DMS114 treated with DMSO at 0.1 percent for 48 hours (cell line): ENCODE data around the gene RHOBTB1.
"Not testable (repeated sequence)": the region's sequence is repeated elsewhere in the genome, so short reads cannot be mapped to it uniquely, and the experiment has no call there.

Experiments
- DNase-seq: peaks from one replicate; lab custom pipeline; 2025; ENCODE audit not compliant: unreplicated experiment; lab: John Stamatoyannopoulos, UW

Gene RHOBTB1

GRCh38 chr10:60869652-60870415 is 74.2 kb downstream of the RHOBTB1 start:
- DNase-seq: no peak

- DNase-seq: no peak
Measured at GRCh38 chr10:60868946-60869345, 75.0 kb downstream of the RHOBTB1 start.

GRCh38 chr10:60865198-60865783 is 78.7 kb downstream of the RHOBTB1 start:
- no peak for DNase-seq

- no peak for DNase-seq
Measured at GRCh38 chr10:60863796-60864195, 80.2 kb downstream of the RHOBTB1 start.

GRCh38 chr10:60862517-60862916 is 81.5 kb downstream of the RHOBTB1 start:
- no peak for DNase-seq

- DNase-seq: no peak
Measured at GRCh38 chr10:60856405-60856804, 87.6 kb downstream of the RHOBTB1 start.

- no peak for DNase-seq
Measured at GRCh38 chr10:60853637-60854036, 90.3 kb downstream of the RHOBTB1 start.

GRCh38 chr10:60853107-60853506 is 90.9 kb downstream of the RHOBTB1 start:
- no peak for DNase-seq

GRCh38 chr10:60849740-60850139 is 94.2 kb downstream of the RHOBTB1 start:
- DNase-seq: no peak

GRCh38 chr10:60849217-60849616 is 94.8 kb downstream of the RHOBTB1 start:
- DNase-seq: no peak

- DNase-seq: no peak
Measured at GRCh38 chr10:60848680-60849079, 95.3 kb downstream of the RHOBTB1 start.

- DNase-seq: no peak
Measured at GRCh38 chr10:60848126-60848525, 95.9 kb downstream of the RHOBTB1 start.

- no peak for DNase-seq
Measured at GRCh38 chr10:60846173-60846572, 97.8 kb downstream of the RHOBTB1 start.

GRCh38 chr10:60845038-60845437 is 98.9 kb downstream of the RHOBTB1 start:
- DNase-seq: no peak

- DNase-seq: no peak
Measured at GRCh38 chr10:60842694-60843093, 101.3 kb downstream of the RHOBTB1 start.

- DNase-seq: not testable (repeated sequence)
Measured at GRCh38 chr10:60841227-60841626, 102.8 kb downstream of the RHOBTB1 start.

GRCh38 chr10:60835049-60835448 is 108.9 kb downstream of the RHOBTB1 start:
- no peak for DNase-seq

- DNase-seq: no peak
Measured at GRCh38 chr10:60834401-60834800, 109.6 kb downstream of the RHOBTB1 start.

GRCh38 chr10:60832136-60832535 is 111.8 kb downstream of the RHOBTB1 start:
- not testable (repeated sequence) for DNase-seq

- no peak for DNase-seq
Measured at GRCh38 chr10:60828489-60828852, 115.5 kb downstream of the RHOBTB1 start.

- DNase-seq: no peak
Measured at GRCh38 chr10:60827791-60828488, 116.0 kb downstream of the RHOBTB1 start.

- DNase-seq: no peak
Measured at GRCh38 chr10:60825520-60825919, 118.5 kb downstream of the RHOBTB1 start.
